HG03457 (cell line): ENCODE measurements around the gene NDUFB6.
A peak's percentile ranks its signal among the peaks of the same experiment; 100 is the strongest.
"Not testable (repeated sequence)": the region's sequence is repeated elsewhere in the genome, so short reads cannot be mapped to it uniquely, and the experiment has no call there.

ENCODE experiments used
- ATAC-seq: cut with Tn5 transposase; IDR thresholded peaks from one replicate; pipeline ENCODE4 v1.9.1; 2021; ENCODE audit warnings: moderate number of reproducible peaks; ENCODE audit not compliant: unreplicated experiment

NDUFB6 gene

GRCh38 chr9:32572900-32573523 is at the start of gene NDUFB6:
TSS of gene NDUFB6 (minus strand) at chr9:32573159. CDS start at chr9:32573060, 99 bp downstream.
- peak; percentile 84 for ATAC-seq

- no peak for ATAC-seq
Observed at GRCh38 chr9:32618261-32618660, 45.3 kb upstream of the NDUFB6 start.

GRCh38 chr9:32606811-32607210 is 33.9 kb upstream of the NDUFB6 start:
- no peak for ATAC-seq

- no peak for ATAC-seq
Observed at GRCh38 chr9:32603914-32604852, 31.2 kb upstream of the NDUFB6 start.

- ATAC-seq = not testable (repeated sequence)
Observed at GRCh38 chr9:32599021-32599420, 26.1 kb upstream of the NDUFB6 start.

- no peak for ATAC-seq
Observed at GRCh38 chr9:32596936-32597335, 24.0 kb upstream of the NDUFB6 start.

- ATAC-seq = no peak
Observed at GRCh38 chr9:32596096-32596865, 23.3 kb upstream of the NDUFB6 start.

- ATAC-seq = no peak
Observed at GRCh38 chr9:32590898-32591297, 17.9 kb upstream of the NDUFB6 start.

GRCh38 chr9:32590476-32590875 is 17.5 kb upstream of the NDUFB6 start:
- ATAC-seq = no peak

GRCh38 chr9:32589083-32589723 is 16.2 kb upstream of the NDUFB6 start:
- no peak for ATAC-seq

- ATAC-seq = no peak
Observed at GRCh38 chr9:32587901-32588300, 14.9 kb upstream of the NDUFB6 start.

GRCh38 chr9:32584784-32585183 is 11.8 kb upstream of the NDUFB6 start:
- no peak for ATAC-seq

GRCh38 chr9:32581512-32582143 is 8.7 kb upstream of the NDUFB6 start:
- no peak for ATAC-seq

GRCh38 chr9:32580631-32581300 is 7.8 kb upstream of the NDUFB6 start:
- no peak for ATAC-seq

GRCh38 chr9:32579706-32580331 is 6.9 kb upstream of the NDUFB6 start:
- no peak for ATAC-seq

- no peak for ATAC-seq
Observed at GRCh38 chr9:32578976-32579375, 6.0 kb upstream of the NDUFB6 start.

- ATAC-seq = no peak
Observed at GRCh38 chr9:32577316-32577715, 4.4 kb upstream of the NDUFB6 start.

GRCh38 chr9:32574858-32575257 is 1.9 kb upstream of the NDUFB6 start:
- ATAC-seq = no peak

- no peak for ATAC-seq
Observed at GRCh38 chr9:32573821-32574220, 862 bp upstream of the NDUFB6 start.
